ENCODE results near the gene HTT. TPM values are rescaled to one million over a fixed set of nuclear protein-coding genes. Genes with fewer than 3 reads are reported as not detected.

The HTT gene
- total RNA-seq, 2 donors from 2014 or later, result 104 to 109 TPM

- Mint-ChIP-seq H3K9me3 (peaks cover 5% of the 10 kb centered on the region), H3K4me3 (no peak overlapping the region), H3K4me1 (no peaks in the 10 kb centered on the region), H3K27me3 (ENCODE audit: insufficient read depth) (peaks cover 10% of the 10 kb centered on the region), H3K27ac (no peak overlapping the region), H3K36me3 (ENCODE audit: low read depth) (no peaks in the 10 kb centered on the region)
- no peaks in the 10 kb centered on the region for H3K4me1 ChIP-seq (ENCODE audit: control insufficient read depth, insufficient read depth, low read length)
- DNase-seq, result no peak
- H3K4me3 ChIP-seq (ENCODE audit: low read length), result no peak overlapping the region
- whole genome bisulfite sequencing, 2 experiments (ENCODE audit: insufficient coverage in 1 of 2, insufficient read length in 1 of 2), result 89 to 97% methylated on average over 8 to 12 of the region's 12 CpGs
- H3K36me3 ChIP-seq (ENCODE audit: control insufficient read depth, insufficient read depth, low read length), result no peaks in the 10 kb centered on the region
- no peaks in the 10 kb centered on the region for H3K9me3 ChIP-seq (ENCODE audit: control insufficient read depth, low read length)
- H3K27ac ChIP-seq (ENCODE audit: low read depth, low read length), result no peak overlapping the region
- H3K9ac ChIP-seq (ENCODE audit: extremely low read depth, low read length, poor library complexity, severe bottlenecking), result no peak overlapping the region
- TF ChIP-seq CTCF (conservative IDR thresholded peaks at IDR 0.05), result no peak
- no peaks in the 10 kb centered on the region for H3K27me3 ChIP-seq (ENCODE audit: control insufficient read depth, insufficient read depth, low read length, poor library complexity, severe bottlenecking)
Measured at GRCh38 chr4:3062471-3062870, 12.0 kb upstream of the HTT start.

DNA sequence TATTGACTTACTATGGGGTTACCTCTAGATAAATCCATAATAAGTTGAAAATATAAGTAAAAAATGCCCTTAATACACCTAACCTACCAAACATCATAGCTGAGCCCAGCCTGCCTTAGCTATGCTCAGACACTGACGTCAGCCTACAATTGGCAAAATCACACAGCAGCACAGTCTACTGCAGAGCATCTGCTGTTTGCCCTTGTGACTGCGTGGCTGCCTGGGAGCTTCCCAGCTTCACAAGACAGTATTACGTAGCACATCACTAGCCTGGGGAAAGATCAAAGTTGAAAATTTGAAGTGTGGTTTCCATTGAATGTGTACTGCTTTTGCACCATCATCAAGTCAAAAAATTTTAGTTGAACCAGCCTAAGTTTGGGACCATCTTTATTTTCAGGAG, 8.9 kb upstream of the HTT start:
- no peaks in the 10 kb centered on the region for H3K27me3 ChIP-seq (ENCODE audit: control insufficient read depth, insufficient read depth, low read length, poor library complexity, severe bottlenecking)
- Mint-ChIP-seq H3K27me3 (ENCODE audit: insufficient read depth) (peaks cover 8% of the 10 kb centered on the region), H3K36me3 (ENCODE audit: low read depth) (no peaks in the 10 kb centered on the region)

DNA sequence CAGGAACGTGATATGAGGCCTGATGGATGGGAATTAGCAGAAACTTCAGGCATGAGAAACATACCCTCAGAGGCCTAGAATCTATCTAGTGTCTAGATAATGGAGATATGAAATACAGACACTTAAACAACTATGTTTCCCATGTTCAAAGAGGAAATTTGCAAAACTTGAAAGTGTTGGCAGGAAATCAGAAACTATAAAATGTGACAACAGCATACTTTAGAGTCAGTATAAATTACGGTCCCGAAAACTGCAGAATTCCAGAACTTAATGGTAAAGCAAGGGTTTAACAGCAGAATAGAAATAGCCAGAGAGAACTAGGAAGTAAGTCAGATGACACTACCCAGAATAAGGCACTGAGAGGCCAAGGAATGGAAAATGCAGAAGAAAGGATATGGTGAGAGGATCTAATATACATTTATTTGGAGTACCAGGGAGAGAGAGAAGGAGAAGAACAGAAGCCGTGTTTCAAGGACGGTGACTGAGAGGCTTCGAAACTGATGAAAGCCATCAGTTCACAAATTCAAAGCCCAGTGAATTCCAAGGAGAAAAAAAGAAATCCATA, 7.6 kb upstream of the HTT start:
- no peaks in the 10 kb centered on the region for H3K4me1 Mint-ChIP-seq
- TF ChIP-seq CTCF (conservative IDR thresholded peaks at IDR 0.05), result no peak

More for the DNA sequence above, 8.9 kb upstream of the HTT start:
- WGBS, 2 experiments (ENCODE audit: insufficient coverage in 1 of 2, insufficient read length in 1 of 2), result 67 to 90% methylated on average over 1 to 3 of the region's 3 CpGs
- no peak overlapping the region for H3K4me3 ChIP-seq (ENCODE audit: low read length)
- DNase-seq, result no peak
- no peak overlapping the region for H3K27ac Mint-ChIP-seq
- H3K4me3 Mint-ChIP-seq, result no peak overlapping the region
- no peaks in the 10 kb centered on the region for H3K4me1 ChIP-seq (ENCODE audit: control insufficient read depth, insufficient read depth, low read length)
- TF ChIP-seq CTCF (conservative IDR thresholded peaks at IDR 0.05), result no peak
- no peaks in the 10 kb centered on the region for H3K36me3 ChIP-seq (ENCODE audit: control insufficient read depth, insufficient read depth, low read length)
- H3K9me3 Mint-ChIP-seq, result peaks cover 5% of the 10 kb centered on the region
- H3K4me1 Mint-ChIP-seq, result no peaks in the 10 kb centered on the region
- H3K27ac ChIP-seq (ENCODE audit: low read depth, low read length), result no peak overlapping the region
- H3K9me3 ChIP-seq (ENCODE audit: control insufficient read depth, low read length), result no peaks in the 10 kb centered on the region
- H3K9ac ChIP-seq (ENCODE audit: extremely low read depth, low read length, poor library complexity, severe bottlenecking), result no peak overlapping the region

More for the DNA sequence above, 7.6 kb upstream of the HTT start:
- 91 to 96% methylated on average over 4 to 6 of the region's 6 CpGs for WGBS, 2 experiments (ENCODE audit: insufficient coverage in 1 of 2, insufficient read length in 1 of 2)
- no peak overlapping the region for H3K9ac ChIP-seq (ENCODE audit: extremely low read depth, low read length, poor library complexity, severe bottlenecking)
- H3K36me3 ChIP-seq (ENCODE audit: control insufficient read depth, insufficient read depth, low read length), result no peaks in the 10 kb centered on the region
- no peak overlapping the region for H3K4me3 ChIP-seq (ENCODE audit: low read length)
- H3K27me3 Mint-ChIP-seq (ENCODE audit: insufficient read depth), result peaks cover 10% of the 10 kb centered on the region
- no peak overlapping the region for H3K4me3 Mint-ChIP-seq
- H3K4me1 ChIP-seq (ENCODE audit: control insufficient read depth, insufficient read depth, low read length), result no peaks in the 10 kb centered on the region
- H3K9me3 Mint-ChIP-seq, result no peaks in the 10 kb centered on the region
- no peaks in the 10 kb centered on the region for H3K36me3 Mint-ChIP-seq (ENCODE audit: low read depth)
- H3K27me3 ChIP-seq (ENCODE audit: control insufficient read depth, insufficient read depth, low read length, poor library complexity, severe bottlenecking), result no peaks in the 10 kb centered on the region
- DNase-seq, result no peak
- no peak overlapping the region for H3K27ac ChIP-seq (ENCODE audit: low read depth, low read length)
- H3K9me3 ChIP-seq (ENCODE audit: control insufficient read depth, low read length), result no peaks in the 10 kb centered on the region
- no peak overlapping the region for H3K27ac Mint-ChIP-seq
